NOMO-1 (cell line): Measurements from ENCODE around the gene CFAP92.
"Not testable (repeated sequence)": the region's sequence is repeated elsewhere in the genome, so short reads cannot be mapped to it uniquely, and the experiment has no call there.

Experiments used
- DNase-seq, 2 experiments: peaks; one replicate each; lab custom pipeline; 2025; ENCODE audit not compliant: unreplicated experiment in 2 of 2; lab: John Stamatoyannopoulos, UW

CFAP92 gene

DNA sequence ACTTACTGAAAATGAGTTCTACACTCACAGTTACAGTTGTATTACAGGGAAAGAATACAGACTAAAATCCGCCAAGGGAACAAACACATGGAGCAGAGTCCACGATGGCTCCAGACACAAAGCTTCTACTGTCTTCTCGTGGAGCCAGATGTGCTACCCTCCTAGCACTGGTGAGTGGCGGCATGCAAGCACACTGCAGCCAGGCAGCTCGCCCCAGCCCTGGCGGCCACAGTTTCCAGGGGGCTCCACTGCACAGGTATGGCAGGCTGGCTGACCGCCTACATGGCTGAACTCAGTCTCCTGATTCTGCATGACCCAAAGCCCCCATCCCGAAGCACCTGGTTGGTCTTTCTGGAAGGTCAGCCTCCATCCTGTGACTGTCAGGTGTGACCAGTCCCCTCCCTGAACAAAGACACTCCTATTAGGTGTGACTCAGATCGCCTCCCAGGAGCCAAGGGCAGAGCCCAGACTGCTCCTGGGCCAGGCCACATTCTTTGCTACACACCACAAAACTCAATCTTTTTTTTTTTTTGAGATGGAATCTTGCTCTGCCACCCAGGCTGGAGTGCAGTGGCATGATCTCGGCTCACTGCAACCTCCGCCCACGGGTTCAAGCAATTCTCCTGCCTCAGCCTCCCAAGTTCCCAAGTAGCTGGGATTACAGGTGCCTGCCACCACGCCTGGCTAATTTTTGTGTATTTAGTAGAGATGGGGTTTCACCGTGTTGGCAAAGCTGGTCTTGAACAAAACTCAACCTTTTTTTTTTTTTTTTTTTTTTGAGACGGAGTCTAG, 51.5 kb downstream of the CFAP92 start:
- no peak for DNase-seq

DNA sequence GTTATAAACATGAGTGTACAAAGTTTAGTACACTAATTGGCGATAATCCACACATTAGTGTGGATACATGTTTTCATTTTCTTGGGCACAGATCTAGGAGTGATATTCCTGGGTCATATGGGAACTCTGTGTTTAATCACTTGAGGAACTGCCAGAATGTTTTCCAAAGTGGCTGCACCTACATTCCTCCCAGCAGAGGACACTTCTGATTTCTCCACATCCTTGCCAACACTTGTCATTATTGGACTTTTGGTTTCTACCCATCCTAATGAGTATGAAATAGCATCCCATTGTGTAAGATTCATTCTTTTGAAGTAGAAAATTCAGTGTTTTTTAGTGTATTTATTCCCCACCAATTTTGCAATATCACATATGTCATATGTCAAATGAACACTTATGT, 53.6 kb downstream of the CFAP92 start:
- DNase-seq = no peak

DNA sequence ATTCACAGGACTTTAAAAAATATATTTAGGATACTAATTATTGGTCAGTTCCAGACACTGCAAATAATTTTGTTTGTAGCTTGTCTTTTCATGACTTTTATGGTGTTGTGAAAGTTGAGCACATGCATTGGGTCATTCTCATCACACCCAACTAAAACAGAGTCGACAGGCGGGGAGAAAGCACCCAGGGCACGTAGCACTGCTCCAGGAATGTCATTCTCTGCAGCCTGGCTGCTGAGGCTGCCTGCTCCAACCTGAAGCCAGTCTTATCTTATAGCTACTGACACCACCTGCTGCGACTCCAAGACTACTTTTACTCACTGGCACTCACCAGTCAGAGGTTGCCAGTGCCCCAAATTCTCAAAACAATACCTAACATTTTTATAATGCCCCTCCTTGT, 57.5 kb downstream of the CFAP92 start:
- DNase-seq = no peak

GRCh38 chr3:128935922-128936321, 58.0 kb downstream of the CFAP92 start:
- no peak for DNase-seq

DNA sequence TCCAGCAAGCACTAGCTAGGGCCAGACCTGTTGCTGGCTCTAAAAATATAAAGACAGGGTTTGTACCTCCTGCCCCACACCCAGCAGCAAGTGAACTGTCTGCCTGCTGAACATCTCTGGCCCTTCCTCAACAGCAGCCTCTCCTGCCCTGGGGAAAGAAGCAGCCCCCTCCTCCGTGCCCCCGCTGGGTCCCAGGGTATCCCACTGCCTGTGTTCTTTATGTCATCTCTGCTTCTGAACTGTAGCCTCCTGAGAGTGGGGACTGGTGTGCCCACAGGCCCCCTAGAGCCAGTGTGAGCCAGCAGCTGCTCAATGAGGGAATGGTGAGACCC, 60.0 kb downstream of the CFAP92 start:
- DNase-seq = no peak

DNA sequence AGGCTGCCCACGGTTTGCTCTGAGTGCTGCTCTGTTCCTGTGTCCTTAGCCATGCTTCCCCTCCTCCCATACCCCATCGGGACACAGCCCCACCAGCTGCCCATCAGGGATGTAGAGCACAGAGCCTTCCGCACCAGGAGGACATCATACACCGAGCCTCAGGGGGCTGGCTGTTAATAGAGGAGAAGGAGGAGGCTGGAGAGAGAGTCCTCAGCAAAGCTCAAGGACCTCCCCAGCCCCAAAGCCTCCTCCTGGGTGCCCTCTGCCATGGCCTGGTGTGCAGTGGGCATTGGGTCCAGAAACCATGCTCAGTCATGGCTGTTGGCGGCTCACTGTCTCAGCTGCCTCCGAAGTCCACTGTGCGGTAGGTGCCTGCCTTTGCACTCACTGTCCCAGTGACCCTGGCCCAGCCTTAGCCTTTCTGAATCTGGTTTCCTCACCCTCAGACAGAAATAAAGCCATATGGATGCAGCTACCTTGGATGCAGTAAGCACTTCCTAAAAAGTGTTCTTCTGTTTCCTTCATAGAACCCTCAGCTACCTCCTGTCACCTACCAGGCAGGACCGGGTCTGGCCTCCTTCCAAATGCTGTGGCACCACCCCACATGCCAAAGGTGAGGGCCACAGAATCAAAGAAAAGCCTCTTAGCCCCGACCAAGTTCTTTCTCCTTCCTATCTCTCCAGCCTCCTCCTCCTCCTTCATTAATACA, 60.5 kb downstream of the CFAP92 start:
- DNase-seq = no peak

- DNase-seq = no peak
Observed at GRCh38 chr3:128932516-128933212, 61.2 kb downstream of the CFAP92 start.

DNA sequence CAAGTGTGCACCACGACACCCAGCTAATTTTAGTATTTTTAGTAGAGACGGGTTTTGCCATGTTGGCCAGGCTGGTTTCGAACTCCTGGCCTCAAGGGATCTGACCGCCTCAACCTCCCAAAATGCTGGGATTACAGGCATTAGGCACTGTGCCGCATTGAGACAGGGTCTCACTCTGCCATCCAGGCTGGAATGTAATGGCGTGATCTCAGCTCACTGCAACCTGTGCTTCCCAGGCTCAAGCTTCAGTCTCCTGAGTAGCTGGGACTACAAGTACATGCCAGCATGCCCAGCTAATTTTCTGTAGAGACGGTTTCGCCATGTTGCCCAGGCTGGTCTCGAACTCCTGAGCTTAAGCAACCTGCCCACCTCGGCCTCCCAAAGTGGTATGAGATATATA, 62.8 kb downstream of the CFAP92 start:
- DNase-seq = no peak

DNA sequence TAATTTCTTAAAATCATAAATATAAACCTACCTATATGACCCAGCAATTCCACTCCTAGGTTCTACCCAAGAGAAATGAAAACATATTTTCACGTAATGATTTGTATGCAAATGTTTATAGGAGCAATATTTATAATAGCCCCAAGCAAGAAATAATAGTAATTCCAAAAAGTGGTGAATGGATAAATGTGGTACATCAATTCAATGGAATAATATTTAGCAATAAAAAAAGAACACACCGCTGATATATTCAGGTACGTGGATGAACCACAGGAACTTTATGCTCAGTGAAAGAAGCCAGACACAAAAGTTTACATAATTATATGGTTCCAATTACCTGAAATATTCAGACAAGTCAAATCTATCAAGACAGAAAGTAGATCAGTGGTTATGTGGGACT, 64.5 kb downstream of the CFAP92 start:
- DNase-seq = no peak

- not testable (repeated sequence) for DNase-seq
Observed at GRCh38 chr3:128923986-128924385, 69.9 kb downstream of the CFAP92 start.

DNA sequence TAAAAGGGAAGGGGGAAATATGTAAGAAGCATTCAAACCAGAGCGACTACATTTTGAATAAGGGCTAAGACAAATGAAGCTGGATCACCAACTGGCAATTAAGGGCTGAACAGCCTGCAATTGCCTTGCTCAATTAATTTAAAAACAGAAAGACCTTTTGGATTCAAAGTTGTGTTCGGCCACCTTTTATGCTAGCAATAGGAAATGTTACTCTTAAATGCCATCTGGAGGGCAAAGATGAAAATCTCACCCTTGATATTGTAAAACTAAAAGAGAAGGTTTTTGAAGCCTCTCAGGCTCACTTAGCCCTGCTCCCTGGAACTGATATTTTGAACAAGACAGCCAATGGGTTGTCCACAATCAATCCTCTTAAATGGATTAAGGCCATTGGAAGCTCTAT, 70.3 kb downstream of the CFAP92 start:
- peak in 1 of 2 experiments; percentile 50 for DNase-seq

- peak in 1 of 2 experiments; percentile 50 for DNase-seq
Observed at GRCh38 chr3:128922804-128923459, 70.9 kb downstream of the CFAP92 start.

- DNase-seq = no peak
Observed at GRCh38 chr3:128919988-128920387, 73.9 kb downstream of the CFAP92 start.

DNA sequence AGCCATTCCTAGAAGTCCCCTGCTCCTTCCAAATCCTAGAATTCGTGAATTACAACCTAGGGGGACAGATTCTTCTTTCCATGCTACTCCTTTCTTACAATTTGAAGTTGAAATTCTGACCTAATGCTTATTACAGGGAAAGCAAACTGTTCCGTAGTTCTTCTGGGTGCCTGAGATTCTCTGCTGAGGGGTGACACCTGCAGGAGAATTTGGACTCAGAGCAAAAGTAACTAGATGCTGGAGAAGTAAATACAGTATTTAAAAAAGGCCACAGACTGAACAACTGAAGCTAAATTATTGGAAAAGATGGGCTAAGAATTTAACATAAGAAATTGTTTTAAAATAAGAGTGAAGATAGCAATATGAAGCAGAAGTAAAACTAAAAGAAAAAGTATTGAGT, 76.6 kb downstream of the CFAP92 start:
- no peak for DNase-seq

DNA sequence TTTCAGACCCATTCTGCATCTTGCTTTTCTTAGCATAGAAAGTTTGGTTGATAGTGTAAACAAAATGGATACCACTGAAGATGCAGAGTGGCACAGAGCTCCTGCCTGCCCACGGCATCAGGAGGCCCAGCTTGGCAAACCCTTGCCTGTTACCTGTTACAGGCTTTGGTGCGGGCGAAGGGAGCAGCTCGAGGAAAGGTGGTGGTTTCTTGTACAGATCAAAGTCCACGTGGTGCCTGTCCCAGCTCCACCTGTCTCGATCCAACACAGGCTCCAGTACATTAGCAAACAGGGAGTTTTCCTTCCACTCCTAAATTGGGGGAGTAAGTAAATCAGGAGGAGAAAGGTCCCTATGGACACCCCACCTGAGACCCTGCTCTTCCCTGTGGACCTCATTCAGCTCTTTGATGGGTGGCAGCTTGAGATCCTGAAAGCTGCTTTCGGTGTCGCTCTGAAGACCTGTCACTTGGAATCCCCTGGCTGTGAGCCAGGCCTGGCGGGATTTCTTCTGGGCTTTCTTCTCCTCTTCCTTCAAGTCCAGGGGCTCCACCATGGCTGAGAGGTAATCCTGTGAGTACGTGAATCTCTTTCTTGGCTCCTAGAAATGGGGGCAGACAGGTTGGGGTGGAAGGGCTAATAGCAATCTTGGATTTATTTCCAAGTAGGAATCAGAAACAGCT, 78.8 kb downstream of the CFAP92 start:
- no peak for DNase-seq

DNA sequence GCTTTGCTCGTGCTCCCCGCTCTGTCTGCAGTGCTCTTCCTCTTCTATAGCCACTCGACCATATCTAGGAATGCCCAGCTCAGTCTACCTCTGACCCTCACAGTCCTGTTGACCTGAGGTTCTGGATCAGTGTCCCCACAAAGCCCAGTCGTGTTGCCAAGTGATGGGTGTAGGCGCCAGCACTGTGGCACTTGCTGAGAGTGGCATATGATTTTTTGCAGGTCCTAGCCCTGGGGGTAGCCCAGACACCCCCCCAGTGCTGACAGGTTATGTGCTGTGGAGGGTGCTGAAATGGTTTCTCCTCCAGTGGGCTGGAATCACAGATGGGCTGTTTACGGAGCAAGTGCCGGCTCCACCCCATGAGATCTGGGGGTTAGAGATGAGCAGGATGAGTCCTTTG, 82.0 kb downstream of the CFAP92 start:
- DNase-seq = no peak

GRCh38 chr3:128910006-128910405, 83.9 kb downstream of the CFAP92 start:
- no peak for DNase-seq

- no peak for DNase-seq
Observed at GRCh38 chr3:128908951-128909350, 84.9 kb downstream of the CFAP92 start.

GRCh38 chr3:128907706-128908445, 86.0 kb downstream of the CFAP92 start:
- DNase-seq = no peak
